Suprapubic skin (tissue), 4 donors: ENCODE results near the gene CLEC4M.

Experiments
- CTCF ChIP-seq, 2 donors: fragments of 200-600 bp in 1 of 2; fragments of 450-650 bp in 1 of 2; sonication (generic) in 1 of 2; IDR thresholded peaks; one replicate each; pipeline ENCODE4 v1.5.1; 2016 to 2019; ENCODE audit warnings: antibody characterized with exemption in 2 of 2, mild to moderate bottlenecking in 1 of 2, moderate library complexity in 1 of 2
- EP300 ChIP-seq: sonication (generic); formaldehyde crosslinking; IDR thresholded peaks from one replicate; pipeline ENCODE4 v1.6.1; 2017; ENCODE audit warnings: antibody characterized with exemption
- POLR2A ChIP-seq, 2 donors: fragments of 450-650 bp; IDR thresholded peaks; one replicate each; pipeline ENCODE4 v1.6.1; 2017; ENCODE audit warnings: antibody characterized with exemption in 2 of 2, mild to moderate bottlenecking in 2 of 2, moderate library complexity in 2 of 2
- POLR2AphosphoS5 ChIP-seq, 3 donors: sonication (generic); formaldehyde crosslinking; IDR thresholded peaks; one replicate each; pipeline ENCODE4 v1.6.1; 2017; ENCODE audit warnings: antibody characterized with exemption in 3 of 3

- no peak for TF ChIP-seq POLR2AphosphoS5 (IDR thresholded peaks at IDR 0.05)
- no peak for TF ChIP-seq CTCF (IDR thresholded peaks at IDR 0.05)
- no peak for TF ChIP-seq EP300
- TF ChIP-seq POLR2A (IDR thresholded peaks at IDR 0.05): no peak
These were observed 47.4 kb upstream of the CLEC4M start for GRCh38 chr19:7715671-7716070.
